ENCODE measurements around the gene CLCN5.

The CLCN5 gene

GRCh38 chrX:50088645-50089044 is 166.2 kb downstream of the CLCN5 start:
- DNase-seq (ENCODE audit: low read depth): no peak

DNA sequence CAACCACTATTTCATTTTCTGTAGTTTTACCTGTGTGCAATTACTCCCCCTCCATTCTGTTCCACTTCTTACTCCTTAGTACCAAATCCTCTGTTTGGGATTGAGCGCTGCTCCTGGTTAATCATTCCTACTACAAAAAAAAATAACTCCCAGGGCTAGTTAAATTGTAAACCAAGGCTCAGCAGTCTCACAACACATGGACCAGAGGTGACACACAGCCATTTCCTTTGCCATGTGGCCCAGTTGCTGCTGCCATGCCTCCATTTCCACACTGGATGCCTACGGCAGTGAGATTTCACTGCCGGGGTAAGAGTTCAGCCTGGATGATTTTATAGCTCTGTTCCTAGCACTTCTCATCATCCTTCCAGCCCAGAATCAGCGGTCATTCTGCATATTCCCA is 171.2 kb downstream of the CLCN5 start:
- no peak for DNase-seq (ENCODE audit: low read depth)

DNA sequence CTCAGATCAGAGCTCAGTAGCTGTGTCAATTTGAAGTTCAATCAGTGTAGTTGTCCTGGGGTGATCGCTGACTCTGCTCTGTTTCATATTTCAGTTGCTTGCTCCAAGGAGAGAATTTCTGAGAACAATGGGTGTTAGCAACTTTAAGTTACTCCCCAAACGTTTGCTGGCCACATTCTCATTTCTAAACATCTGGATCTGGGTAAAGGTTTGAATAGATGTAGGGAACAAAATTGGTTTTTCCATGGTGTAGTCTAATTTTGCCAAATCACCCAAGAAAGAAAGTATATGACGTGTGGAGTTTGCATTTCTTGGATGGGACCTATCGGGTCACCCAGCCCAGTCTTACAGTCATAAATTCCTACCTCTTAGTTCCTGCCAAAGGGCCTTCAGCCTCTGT is 174.7 kb downstream of the CLCN5 start:
- DNase-seq (ENCODE audit: low read depth): no peak

DNA sequence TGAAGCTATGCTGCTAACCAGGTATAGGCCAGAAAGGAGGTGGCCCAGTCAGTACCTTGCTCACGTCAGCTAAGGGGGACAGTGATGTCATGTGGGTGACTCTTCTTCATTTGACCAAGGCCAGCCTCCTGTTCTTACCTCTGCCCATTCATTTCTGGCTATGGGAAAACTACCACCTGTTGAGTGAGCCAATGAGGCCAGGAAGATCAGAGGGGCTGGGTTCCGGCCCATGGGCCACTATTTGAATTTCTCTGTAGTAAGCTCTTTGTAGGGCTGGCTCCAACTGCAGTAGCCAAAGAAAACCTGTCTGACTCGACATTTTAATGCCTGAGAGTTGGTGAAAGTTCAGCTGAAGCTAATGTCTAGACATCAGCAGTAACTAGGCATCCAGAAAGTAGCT is 175.8 kb downstream of the CLCN5 start:
- DNase-seq (ENCODE audit: low read depth): no peak

DNA sequence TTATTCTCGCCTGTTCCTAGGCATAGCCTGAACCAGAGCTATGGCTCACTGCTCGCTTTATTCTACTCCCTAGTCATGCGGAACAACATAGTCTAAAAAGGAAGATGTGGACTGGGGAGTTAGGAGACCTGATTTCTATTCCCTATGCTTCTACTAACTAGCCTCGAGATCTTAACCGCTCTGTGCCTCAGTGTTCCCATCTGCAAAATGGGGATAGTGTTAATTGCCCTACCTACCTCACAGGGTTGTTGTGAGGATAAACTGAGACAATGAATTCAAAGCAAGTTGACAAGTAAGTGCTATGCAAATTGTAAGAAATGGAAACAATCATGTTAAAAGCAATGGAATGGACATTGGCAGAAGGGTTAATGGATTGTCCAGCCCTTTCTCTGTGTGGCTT is 176.4 kb downstream of the CLCN5 start:
- no peak for DNase-seq (ENCODE audit: low read depth)

- DNase-seq (ENCODE audit: low read depth): no peak
Measured at GRCh38 chrX:50099331-50099730, 176.9 kb downstream of the CLCN5 start.

DNA sequence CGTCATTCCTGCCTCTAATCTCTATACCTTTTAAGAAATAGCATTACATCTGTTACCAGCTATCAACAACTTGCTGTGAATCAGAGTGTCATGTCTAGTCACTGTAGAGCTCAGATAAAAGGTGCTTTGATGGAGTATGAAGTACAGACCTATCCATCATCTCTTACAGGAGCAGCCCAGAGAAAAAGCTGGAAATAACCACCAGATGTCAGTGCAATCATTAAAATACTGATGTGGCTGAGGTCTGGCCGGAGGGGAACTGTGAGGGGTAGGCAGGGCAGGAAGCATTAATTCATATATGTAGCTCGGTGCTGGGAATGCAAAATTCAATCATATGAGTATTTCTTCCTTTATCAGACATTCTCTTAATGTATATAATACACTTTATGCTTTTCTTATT is 177.8 kb downstream of the CLCN5 start:
- no peak for DNase-seq (ENCODE audit: low read depth)

DNA sequence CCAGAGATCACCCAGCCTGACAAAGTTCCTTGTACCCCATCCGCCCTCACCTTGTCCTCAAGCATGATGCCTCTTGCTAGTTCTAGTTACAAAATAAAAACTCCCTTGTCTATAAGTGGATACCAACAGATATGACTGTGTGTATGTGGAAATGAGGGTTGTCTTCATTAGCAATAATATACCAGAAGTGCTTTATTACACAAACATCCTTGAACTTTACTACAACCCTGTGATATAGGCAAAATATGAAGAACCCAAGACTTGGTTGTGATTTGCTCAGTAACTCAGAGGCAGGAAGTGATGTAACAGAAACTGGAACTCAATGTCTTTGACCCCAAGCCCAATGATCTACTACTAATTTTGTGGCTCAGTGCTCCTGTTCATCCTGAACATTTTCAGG is 180.8 kb downstream of the CLCN5 start:
- DNase-seq (ENCODE audit: low read depth): no peak

DNA sequence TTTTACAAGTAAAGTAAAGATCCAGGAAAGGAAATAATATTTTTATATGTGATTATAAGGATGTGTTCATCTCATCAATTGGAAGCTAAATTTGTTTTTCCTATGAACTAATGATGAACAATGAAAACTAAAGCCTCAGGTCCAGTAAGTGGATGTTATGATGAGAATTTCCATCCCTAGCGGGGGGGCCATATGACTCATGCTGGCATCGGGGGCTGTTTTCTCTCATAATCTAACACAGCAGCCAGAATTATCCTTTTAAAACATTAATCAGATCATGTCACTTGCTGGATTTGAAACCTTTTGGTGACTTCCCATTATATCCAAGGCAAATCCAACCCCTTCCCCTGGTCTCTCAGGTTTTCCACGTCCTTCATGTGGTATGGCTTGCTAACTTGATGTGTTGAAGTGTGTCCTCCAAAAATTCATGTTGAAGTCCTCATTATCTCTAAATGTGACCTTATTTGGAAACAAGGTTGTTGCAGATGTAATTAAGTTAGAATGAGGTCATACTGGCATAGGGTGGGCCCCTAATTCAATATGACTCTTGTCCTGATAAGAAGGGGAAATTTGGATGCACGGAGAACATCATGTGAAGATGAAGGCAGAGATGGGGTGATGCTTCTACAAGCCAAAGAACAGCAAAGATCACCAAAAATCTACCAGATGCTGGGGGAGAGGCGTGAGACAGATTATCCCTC is 181.6 kb downstream of the CLCN5 start:
- no peak for DNase-seq (ENCODE audit: low read depth)

- DNase-seq (ENCODE audit: low read depth): no peak
Measured at GRCh38 chrX:50106051-50106675, 183.8 kb downstream of the CLCN5 start.

GRCh38 chrX:50107470-50107869 is 185.1 kb downstream of the CLCN5 start:
- no peak for DNase-seq (ENCODE audit: low read depth)

GRCh38 chrX:50108264-50108663 is 185.9 kb downstream of the CLCN5 start:
- DNase-seq (ENCODE audit: low read depth): no peak

GRCh38 chrX:50111742-50112141 is 189.3 kb downstream of the CLCN5 start:
- DNase-seq (ENCODE audit: low read depth): no peak

GRCh38 chrX:50114113-50114512 is 191.7 kb downstream of the CLCN5 start:
- DNase-seq (ENCODE audit: low read depth): no peak

- no peak for DNase-seq (ENCODE audit: low read depth)
Measured at GRCh38 chrX:50115973-50116372, 193.6 kb downstream of the CLCN5 start.

DNA sequence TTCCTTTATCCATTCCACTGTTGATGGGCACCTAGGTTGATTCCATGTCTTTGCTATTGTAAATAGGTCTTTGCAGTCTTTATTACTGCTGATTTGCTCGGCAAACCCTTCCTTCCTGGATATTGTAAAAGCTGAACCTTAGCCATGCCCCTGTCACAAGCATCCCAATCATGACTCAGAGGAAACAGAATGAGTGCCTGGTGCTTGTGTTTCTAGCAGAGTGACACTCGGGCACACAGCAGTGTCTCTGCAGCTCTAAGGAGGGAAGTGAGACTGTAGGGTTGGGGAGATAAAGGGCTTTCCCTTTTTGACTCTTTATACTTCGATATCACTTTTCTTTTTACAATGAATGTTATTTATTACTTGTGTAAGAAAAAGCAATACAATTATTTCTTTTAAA is 195.1 kb downstream of the CLCN5 start:
- no peak for DNase-seq (ENCODE audit: low read depth)

- DNase-seq (ENCODE audit: low read depth): no peak
Measured at GRCh38 chrX:50125480-50125879, 203.1 kb downstream of the CLCN5 start.

DNA sequence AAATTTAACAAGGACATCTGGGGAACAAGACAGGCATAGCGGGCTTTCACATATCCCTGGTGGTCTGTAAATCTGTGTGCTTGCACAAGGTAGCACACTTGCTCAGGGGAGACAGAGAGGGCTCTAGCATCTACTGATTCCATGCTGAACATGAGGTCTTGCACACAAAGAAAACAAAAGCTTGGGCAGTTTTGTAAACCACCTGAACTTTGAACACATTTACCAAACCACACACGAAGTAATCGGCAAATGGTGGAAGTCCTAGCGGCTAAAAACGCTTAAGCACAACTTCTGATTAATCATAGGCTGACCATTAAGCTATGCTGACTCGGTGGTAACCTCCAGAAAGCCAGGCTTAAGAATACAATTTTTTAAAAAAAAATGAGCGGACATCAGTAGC is 225.6 kb downstream of the CLCN5 start:
- DNase-seq (ENCODE audit: low read depth): no peak

All from stimulated activated CD8-positive, alpha-beta memory T cell treated with anti-CD3 and anti-CD28 coated beads, Interleukin-12 subunit alpha, Interleukin-12 subunit beta, amount 100 ng/mL, for 1 hour (primary cell).